Kidney tubule cell (primary cell): ENCODE measurements around the gene SF3B5.
"Not testable (repeated sequence)": the region's sequence is repeated elsewhere in the genome, so short reads cannot be mapped to it uniquely, and the experiment has no call there.

ENCODE experiments used
- DNase-seq: peaks from one replicate; pipeline ENCODE4 v3.0.0-alpha.2; 2018; ENCODE audit warnings: low spot score

SF3B5 gene

GRCh38 chr6:144104898-144105487 lies 9.6 kb upstream of the SF3B5 start:
- DNase-seq, result peak; percentile 73

- no peak for DNase-seq
Measured at GRCh38 chr6:144104488-144104887, 9.1 kb upstream of the SF3B5 start.

GRCh38 chr6:144103026-144103563 lies 7.7 kb upstream of the SF3B5 start:
- no peak for DNase-seq

- DNase-seq, result no peak
Measured at GRCh38 chr6:144098993-144099392, 3.6 kb upstream of the SF3B5 start.

GRCh38 chr6:144094731-144095133 lies 641 bp downstream of the SF3B5 start:
- DNase-seq, result no peak

GRCh38 chr6:144093658-144094057 lies 1.7 kb downstream of the SF3B5 start:
- no peak for DNase-seq

GRCh38 chr6:144093236-144093635 lies 2.1 kb downstream of the SF3B5 start:
- no peak for DNase-seq

GRCh38 chr6:144090384-144090783 lies 5.0 kb downstream of the SF3B5 start:
- no peak for DNase-seq

GRCh38 chr6:144087789-144088426 lies 7.5 kb downstream of the SF3B5 start:
- DNase-seq, result no peak

- no peak for DNase-seq
Measured at GRCh38 chr6:144086959-144087358, 8.4 kb downstream of the SF3B5 start.

GRCh38 chr6:144083172-144083571 lies 12.2 kb downstream of the SF3B5 start:
- no peak for DNase-seq

GRCh38 chr6:144082412-144082811 lies 13.0 kb downstream of the SF3B5 start:
- not testable (repeated sequence) for DNase-seq

GRCh38 chr6:144077871-144078270 lies 17.5 kb downstream of the SF3B5 start:
- no peak for DNase-seq

GRCh38 chr6:144075875-144076274 lies 19.5 kb downstream of the SF3B5 start:
- no peak for DNase-seq

- DNase-seq, result no peak
Measured at GRCh38 chr6:144075187-144075586, 20.2 kb downstream of the SF3B5 start.

GRCh38 chr6:144073024-144073423 lies 22.3 kb downstream of the SF3B5 start:
- no peak for DNase-seq

GRCh38 chr6:144069506-144069905 lies 25.9 kb downstream of the SF3B5 start:
- DNase-seq, result no peak

GRCh38 chr6:144068794-144069193 lies 26.6 kb downstream of the SF3B5 start:
- no peak for DNase-seq

GRCh38 chr6:144066741-144067484 lies 28.5 kb downstream of the SF3B5 start:
- no peak for DNase-seq

GRCh38 chr6:144066255-144066654 lies 29.1 kb downstream of the SF3B5 start:
- DNase-seq, result no peak

- DNase-seq, result no peak
Measured at GRCh38 chr6:144065213-144065660, 30.1 kb downstream of the SF3B5 start.

- no peak for DNase-seq
Measured at GRCh38 chr6:144064402-144065212, 30.8 kb downstream of the SF3B5 start.
